T-cell (primary cell): ENCODE measurements around the gene ZC3H12D. TPM values are rescaled to one million over a fixed set of nuclear protein-coding genes. Genes with fewer than 3 reads are reported as not detected.
"Not testable (repeated sequence)": the region's sequence is repeated elsewhere in the genome, so short reads cannot be mapped to it uniquely, and the experiment has no call there.

Experiments used
- ATAC-seq, 4 experiments: fragments of 200-7000 bp in 3 of 4; fragments of 150-1000 bp in 1 of 4; cut with Tn5 transposase; replicated peaks in 1 of 4; 1 replicate in 3 of 4; 2 replicates in 1 of 4; pipeline ENCODE4 v1.10.0; 2021; ENCODE audit warnings: moderate library complexity in 3 of 4, mild to moderate bottlenecking in 2 of 4, moderate number of reproducible peaks in 1 of 4
- CTCF ChIA-PET, 2 donors: fragments of 300-600 bp; sonication (Branson Sonifier 250); formaldehyde crosslinking; loops; one replicate each; lab custom pipeline; 2022; ENCODE audit warnings: antibody characterized with exemption in 2 of 2; lab: Charles Lee
- POLR2A ChIA-PET, 2 donors: fragments of 300-600 bp; sonication (Branson Sonifier 250); formaldehyde crosslinking; loops; one replicate each; lab custom pipeline; 2022; ENCODE audit warnings: antibody characterized with exemption in 2 of 2; lab: Charles Lee
- DNase-seq, 35 experiments: peaks; one replicate each; pipeline versions ENCODE4 v3.0.0 to v3.0.0-alpha.2; 2013 to 2023
- H3K27ac ChIP-seq: one replicate; pipeline ENCODE4 v1.5.1; 2013; ENCODE audit warnings: low read length
- H3K27me3 ChIP-seq, 2 experiments: replicated peaks in 1 of 2; 1 replicate in 1 of 2; 2 replicates in 1 of 2; pipeline versions ENCODE4 v1.6.1 to v1.7.0; 2013; ENCODE audit warnings: low read length in 1 of 2, mixed read lengths in 1 of 2; ENCODE audit not compliant: control insufficient read depth in 2 of 2, insufficient read depth in 2 of 2; ENCODE audit errors: extremely low read depth in 1 of 2
- H3K36me3 ChIP-seq, 2 donors: 1 replicate in 1 of 2; 2 replicates in 1 of 2; pipeline versions ENCODE4 v1.6.1 to v1.7.0; 2013; ENCODE audit warnings: low read length in 1 of 2; ENCODE audit not compliant: control insufficient read depth in 2 of 2, insufficient read depth in 1 of 2; ENCODE audit errors: extremely low read depth in 1 of 2
- H3K4me1 ChIP-seq, 2 experiments: 1 replicate in 1 of 2; 2 replicates in 1 of 2; pipeline versions ENCODE4 v1.6.1 to v1.7.0; 2013; ENCODE audit warnings: low read length in 2 of 2, mixed read lengths in 1 of 2; ENCODE audit not compliant: insufficient read depth in 2 of 2, control insufficient read depth in 1 of 2; ENCODE audit errors: extremely low read depth in 1 of 2
- H3K4me3 ChIP-seq, 2 donors: 1 replicate in 1 of 2; 2 replicates in 1 of 2; pipeline versions ENCODE4 v1.5.1 to v1.7.0; 2013; ENCODE audit warnings: mild to moderate bottlenecking in 2 of 2, low read length in 1 of 2, moderate library complexity in 1 of 2; ENCODE audit not compliant: control insufficient read depth in 1 of 2; ENCODE audit errors: extremely low read depth in 1 of 2
- H3K9me3 ChIP-seq: 2 replicates; pipeline ENCODE4 v1.7.0; 2013
- H3K27ac Mint-ChIP-seq, 2 donors: one replicate each; pipeline ENCODE4 v1.8.0; 2020 to 2021; ENCODE audit warnings: mild to moderate bottlenecking in 2 of 2, mixed read lengths in 2 of 2
- H3K27me3 Mint-ChIP-seq, 2 donors: one replicate each; pipeline ENCODE4 v1.8.0; 2021 to 2022; ENCODE audit warnings: mixed read lengths in 2 of 2
- H3K36me3 Mint-ChIP-seq: one replicate; pipeline ENCODE4 v1.8.0; 2021; ENCODE audit warnings: mixed read lengths
- H3K4me1 Mint-ChIP-seq, 3 donors: one replicate each; pipeline ENCODE4 v1.8.0; 2020 to 2022; ENCODE audit warnings: mixed read lengths in 3 of 3, mild to moderate bottlenecking in 1 of 3
- H3K4me3 Mint-ChIP-seq, 3 donors: one replicate each; pipeline ENCODE4 v1.8.0; 2020 to 2022; ENCODE audit warnings: mild to moderate bottlenecking in 3 of 3, mixed read lengths in 3 of 3, moderate library complexity in 3 of 3
- H3K9me3 Mint-ChIP-seq, 3 donors: one replicate each; pipeline ENCODE4 v1.8.0; 2020 to 2022; ENCODE audit warnings: mixed read lengths in 3 of 3
- WGBS: methylation state at CpG from one replicate; pipeline ENCODE4 v1.1.5; 2013; ENCODE audit warnings: missing lambda C conversion rate; ENCODE audit not compliant: insufficient coverage; 5-methylcytosine and 5-hydroxymethylcytosine counted together
- total RNA-seq, 35 experiments: library from RNA in 6 of 35; stranded (reverse) in 6 of 35; fragments of 120-200 nt in 1 of 35; gene quantifications; one replicate each; pipeline versions ENCODE4 v1.2.1 to v1.2.4 and lab custom pipeline; 2013 to 2026

ZC3H12D gene
- total RNA-seq, 5 donors from 2014 or later (not counting 1 experiment from before 2014, with no cell fraction given): 48.2 to 117 (median 107) TPM

DNA sequence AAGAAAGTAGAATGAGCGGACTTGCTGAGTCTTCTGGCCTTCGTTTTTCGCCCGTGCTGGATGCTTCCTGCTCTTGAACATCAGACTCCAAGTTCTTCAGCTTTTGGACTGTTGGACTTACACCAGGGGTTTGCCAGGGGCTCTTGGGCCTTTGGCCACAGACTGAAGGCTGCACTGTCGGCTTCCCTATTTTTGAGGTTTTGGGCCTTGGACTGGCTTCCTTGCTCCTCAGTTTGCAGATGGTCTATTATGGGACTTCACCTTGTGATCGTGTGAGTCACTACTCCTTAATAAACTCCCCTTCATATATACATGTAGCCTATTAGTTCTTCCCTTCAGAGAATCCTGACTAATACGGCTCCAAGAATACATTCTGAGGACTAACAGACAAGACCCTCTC lies 22.1 kb downstream of the ZC3H12D start:
- POLR2A ChIA-PET: interaction anchor here in 1 of 2 donors (1.0 kb wide), 1 partner anchor 20 kb away, joined by 3 read pairs; no protein-coding TSS in a partner anchor
- H3K9me3 ChIP-seq, H3K4me3 ChIP-seq, DNase-seq, ATAC-seq, H3K4me3 Mint-ChIP-seq, H3K27ac Mint-ChIP-seq, CTCF ChIA-PET, H3K27me3 ChIP-seq, H3K27me3 Mint-ChIP-seq, H3K9me3 Mint-ChIP-seq, H3K27ac ChIP-seq: not testable (repeated sequence)
- Mint-ChIP-seq H3K36me3 (peaks cover 62% of the 10 kb centered on the region), H3K4me1 (peaks cover 7 to 52% (median 33%) of the 10 kb centered on the region in 3 donors)
- peaks cover 0 to 18% of the 10 kb centered on the region in 2 experiments for H3K4me1 ChIP-seq
- H3K36me3 ChIP-seq: peaks cover 2 to 51% of the 10 kb centered on the region in 2 donors
- WGBS: 100% methylated on average over 5 of the region's 7 CpGs

DNA sequence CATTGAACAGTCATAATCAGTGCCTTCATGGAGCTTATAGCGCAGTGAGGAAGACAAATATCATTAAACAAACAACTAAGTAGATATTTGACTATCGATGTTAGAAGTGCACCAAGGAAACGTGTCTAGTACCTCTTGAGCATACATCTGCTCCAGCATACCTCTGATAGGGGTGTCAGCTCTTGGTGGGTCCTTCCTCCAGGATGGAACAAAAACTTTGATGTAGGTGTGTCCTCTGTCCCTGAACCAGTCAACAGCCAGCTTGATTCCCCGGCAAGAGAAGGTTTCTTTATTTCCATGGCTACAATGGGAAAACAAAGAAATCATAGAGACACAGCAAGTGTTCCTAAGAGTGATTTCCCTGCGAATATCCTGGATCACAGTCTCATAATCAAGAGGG lies 23.1 kb downstream of the ZC3H12D start:
- H3K4me1 Mint-ChIP-seq: peaks cover 7 to 45% (median 29%) of the 10 kb centered on the region in 3 donors
- H3K4me3 Mint-ChIP-seq: no peak overlapping the region
- no peaks in the 10 kb centered on the region for H3K9me3 Mint-ChIP-seq
- no peak for DNase-seq
- Histone ChIP-seq H3K4me3 (no peak overlapping the region), H3K9me3 (no peaks in the 10 kb centered on the region), H3K27ac (no peak overlapping the region), H3K4me1 (peaks cover 0 to 10% of the 10 kb centered on the region in 2 experiments), H3K36me3 (peaks cover 2 to 62% of the 10 kb centered on the region in 2 donors), H3K27me3 (no peaks in the 10 kb centered on the region)
- ChIA-PET POLR2A (interaction anchor here in 1 of 2 donors (0.7 kb wide), 1 partner anchor 133 kb away, joined by 3 read pairs; no protein-coding TSS in a partner anchor), CTCF (no interaction called here)
- 100% methylated on average over 1 of the region's 5 CpGs for WGBS
- no peak for ATAC-seq
- no peak overlapping the region for H3K27ac Mint-ChIP-seq
- peaks cover 71% of the 10 kb centered on the region for H3K36me3 Mint-ChIP-seq
- H3K27me3 Mint-ChIP-seq: no peaks in the 10 kb centered on the region

DNA sequence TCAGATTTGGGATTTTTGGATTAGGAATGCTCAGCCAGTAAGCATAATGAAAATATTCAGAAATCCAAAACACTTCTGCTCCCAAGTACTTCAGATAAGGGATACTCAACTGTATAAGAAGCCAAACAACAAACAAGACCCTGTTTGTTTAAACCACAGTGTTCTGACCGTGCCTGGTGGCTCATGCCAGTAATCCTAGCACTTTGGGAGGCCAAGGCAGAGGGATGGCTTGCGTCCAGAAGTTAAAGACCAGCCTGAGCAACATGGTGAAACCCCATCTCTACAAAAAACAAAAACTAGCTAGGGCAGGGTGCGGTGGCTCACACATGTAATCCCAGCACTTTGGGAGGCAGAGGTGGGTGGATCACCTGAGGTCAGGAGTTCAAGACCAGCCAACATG lies 24.6 kb downstream of the ZC3H12D start:
- H3K36me3 ChIP-seq: peaks cover 2 to 68% of the 10 kb centered on the region in 2 donors
- H3K4me3 ChIP-seq, H3K27me3 ChIP-seq, H3K27me3 Mint-ChIP-seq, H3K9me3 ChIP-seq, H3K4me3 Mint-ChIP-seq, ATAC-seq, H3K9me3 Mint-ChIP-seq, H3K4me1 ChIP-seq, DNase-seq, H3K27ac ChIP-seq, H3K27ac Mint-ChIP-seq: not testable (repeated sequence)
- WGBS: 100% methylated on average over 1 of the region's 3 CpGs
- Mint-ChIP-seq H3K4me1 (peaks cover 7 to 34% (median 21%) of the 10 kb centered on the region in 3 donors), H3K36me3 (peaks cover 74% of the 10 kb centered on the region)
- ChIA-PET POLR2A (interaction anchor here in 1 of 2 donors (0.5 kb wide), 1 partner anchor 29 kb away, joined by 7 read pairs; no protein-coding TSS in a partner anchor), CTCF (interaction anchor here in 1 of 2 donors (1.0 to 1.4 kb wide), 2 partner anchors 28 to 57 kb away, joined by 3 to 4 read pairs; no protein-coding TSS in a partner anchor)

DNA sequence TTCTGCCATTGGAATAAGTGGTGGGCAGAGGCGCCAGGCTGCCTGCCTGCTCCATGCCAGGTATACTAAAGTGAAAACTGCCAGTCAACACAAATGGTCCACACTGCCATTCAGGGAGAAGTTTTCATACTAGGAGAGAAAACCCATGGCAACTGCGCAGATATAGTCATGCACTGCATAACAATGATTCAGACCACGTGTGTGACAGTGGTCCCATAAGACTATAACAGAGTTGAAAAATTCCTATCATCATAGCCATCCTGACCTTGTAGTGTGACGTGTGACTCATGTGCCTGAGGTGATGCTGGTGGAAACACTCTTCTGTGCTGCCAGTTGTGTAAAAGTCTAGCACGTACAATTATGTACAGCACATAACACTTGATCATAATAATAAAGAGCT lies 25.1 kb downstream of the ZC3H12D start:
- ChIA-PET CTCF (interaction anchor here in 1 of 2 donors (1.0 to 1.4 kb wide), 2 partner anchors 28 to 58 kb away, joined by 3 to 4 read pairs; no protein-coding TSS in a partner anchor), POLR2A (no interaction called here)
- H3K36me3 Mint-ChIP-seq: peaks cover 77% of the 10 kb centered on the region
- DNase-seq (no peak), ATAC-seq (no peak)
- peaks cover 5 to 30% (median 20%) of the 10 kb centered on the region in 3 donors for H3K4me1 Mint-ChIP-seq
- Histone ChIP-seq H3K27me3 (no peaks in the 10 kb centered on the region), H3K4me1 (peaks cover 0 to 5% of the 10 kb centered on the region in 2 experiments), H3K9me3 (no peaks in the 10 kb centered on the region), H3K27ac (no peak overlapping the region), H3K4me3 (no peak overlapping the region), H3K36me3 (peaks cover 2 to 72% of the 10 kb centered on the region in 2 donors)
- no peaks in the 10 kb centered on the region for H3K27me3 Mint-ChIP-seq
- no peak overlapping the region for H3K27ac Mint-ChIP-seq
- H3K9me3 Mint-ChIP-seq: no peaks in the 10 kb centered on the region
- no CpG with 5 or more reads among the region's 5 CpGs for WGBS
- H3K4me3 Mint-ChIP-seq: no peak overlapping the region

DNA sequence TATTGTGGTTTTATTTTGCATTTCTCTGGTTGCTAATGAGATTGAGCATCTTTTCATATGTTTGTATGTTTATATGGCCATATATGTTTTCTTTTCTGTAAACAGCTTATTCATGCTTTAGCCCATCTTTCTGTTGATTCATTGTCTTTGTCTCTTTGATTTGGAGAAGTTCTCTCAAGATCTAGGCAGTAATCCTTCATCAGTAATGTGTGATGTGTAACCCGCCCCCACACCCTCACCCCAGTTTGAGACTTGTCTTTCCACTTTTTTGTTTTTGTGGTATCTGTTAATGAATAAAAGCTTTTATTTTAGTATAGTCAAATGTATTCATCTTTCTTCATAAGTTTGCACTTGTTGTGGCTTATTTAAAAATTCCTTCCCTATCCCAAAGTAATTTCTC lies 26.0 kb downstream of the ZC3H12D start:
- H3K4me1 Mint-ChIP-seq: peaks cover 0 to 21% (median 12%) of the 10 kb centered on the region in 3 donors
- H3K27me3 ChIP-seq: no peaks in the 10 kb centered on the region
- no peaks in the 10 kb centered on the region for H3K9me3 Mint-ChIP-seq
- no peak overlapping the region for H3K27ac ChIP-seq
- no peak overlapping the region for H3K4me3 ChIP-seq
- no peak overlapping the region for H3K27ac Mint-ChIP-seq
- H3K4me3 Mint-ChIP-seq: no peak overlapping the region
- DNase-seq: no peak
- no peaks in the 10 kb centered on the region for H3K9me3 ChIP-seq
- CTCF ChIA-PET: interaction anchor here in 1 of 2 donors (0.6 to 0.7 kb wide), 2 partner anchors 47 to 65 kb away, joined by 3 to 4 read pairs; no protein-coding TSS in a partner anchor
- peaks cover 0 to 73% of the 10 kb centered on the region in 2 donors for H3K36me3 ChIP-seq
- no peaks in the 10 kb centered on the region for H3K4me1 ChIP-seq
- ATAC-seq: no peak
- H3K27me3 Mint-ChIP-seq: no peaks in the 10 kb centered on the region
- POLR2A ChIA-PET: interaction anchor here in 1 of 2 donors (0.6 kb wide), 1 partner anchor 15 kb away, joined by 5 read pairs; no protein-coding TSS in a partner anchor
- peaks cover 68% of the 10 kb centered on the region for H3K36me3 Mint-ChIP-seq
- WGBS: no CpG with 5 or more reads among the region's 1 CpG

DNA sequence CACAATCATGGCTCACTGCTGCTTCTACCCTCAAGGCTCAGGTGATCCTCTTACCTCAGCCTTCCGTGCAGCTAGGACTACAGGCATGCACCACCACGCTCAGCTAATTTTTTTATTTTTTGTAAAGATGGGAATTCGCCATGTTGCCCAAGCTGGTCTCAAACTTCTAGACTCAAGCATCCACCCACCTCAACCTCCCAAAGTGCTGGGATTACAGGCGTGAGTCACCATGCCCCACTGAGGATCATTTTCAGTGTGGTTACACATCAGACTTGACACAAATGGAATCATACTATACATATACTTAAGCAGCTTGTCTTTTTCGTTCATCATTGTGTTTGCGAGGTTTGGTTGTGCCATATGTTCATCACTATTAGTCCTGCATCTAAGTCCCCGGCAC lies 26.6 kb downstream of the ZC3H12D start:
- Histone ChIP-seq H3K4me3 (no peak overlapping the region), H3K27ac (no peak overlapping the region), H3K36me3 (peaks cover 0 to 69% of the 10 kb centered on the region in 2 donors), H3K9me3 (no peaks in the 10 kb centered on the region), H3K27me3 (no peaks in the 10 kb centered on the region), H3K4me1 (no peaks in the 10 kb centered on the region)
- peaks cover 0 to 16% (median 8%) of the 10 kb centered on the region in 3 donors for H3K4me1 Mint-ChIP-seq
- CTCF ChIA-PET: no interaction called here
- ATAC-seq: no peak
- H3K27ac Mint-ChIP-seq: no peak overlapping the region
- peaks cover 63% of the 10 kb centered on the region for H3K36me3 Mint-ChIP-seq
- WGBS: no CpG with 5 or more reads among the region's 7 CpGs
- no peaks in the 10 kb centered on the region for H3K9me3 Mint-ChIP-seq
- no peaks in the 10 kb centered on the region for H3K27me3 Mint-ChIP-seq
- POLR2A ChIA-PET: no interaction called here
- DNase-seq: no peak
- no peak overlapping the region for H3K4me3 Mint-ChIP-seq
